Measurements from ENCODE around the gene PLA2G2F.
A peak's percentile ranks its signal among the peaks of the same experiment; 100 is the strongest.

The PLA2G2F gene

DNA sequence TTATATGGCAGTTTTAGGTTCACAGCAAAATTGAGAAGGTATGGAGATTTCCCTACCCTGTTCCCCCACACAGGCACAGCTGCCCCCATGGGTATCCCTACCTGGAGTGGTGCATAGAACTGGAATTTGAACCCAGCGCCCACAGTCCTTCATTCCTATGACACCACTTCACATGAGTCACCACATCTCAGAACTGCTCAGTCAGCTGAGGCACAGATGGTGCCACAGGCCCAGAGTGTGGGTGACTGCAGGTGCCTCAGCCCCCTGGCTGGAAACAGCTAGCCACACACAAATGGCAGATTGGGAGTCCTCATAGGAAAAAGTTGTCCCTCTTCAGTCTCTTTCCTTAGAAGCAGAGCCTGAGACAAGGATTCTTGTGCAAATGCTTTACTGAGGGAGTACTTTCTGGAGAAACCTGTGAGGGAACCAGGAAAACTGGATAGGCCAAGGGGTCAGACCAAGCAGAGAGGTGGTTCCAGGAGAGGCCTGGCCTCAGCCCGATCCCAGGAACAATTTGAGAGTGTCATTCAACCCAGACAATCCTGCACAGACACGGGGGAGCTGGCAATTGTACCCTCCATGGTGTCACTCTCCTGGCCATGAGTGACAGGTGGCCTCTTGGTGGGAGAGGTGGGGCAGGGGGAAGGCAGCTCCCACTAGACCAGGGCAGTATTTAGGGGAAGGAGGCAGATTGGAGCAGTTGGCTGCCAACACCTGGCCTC, 26.7 kb upstream of the PLA2G2F start:
- no peaks in the 10 kb centered on the region for H3K27me3 ChIP-seq
- H3K4me2 ChIP-seq = no peak overlapping the region
- no peaks in the 10 kb centered on the region for H3K36me3 ChIP-seq
- no peak for TF ChIP-seq Cebpa-rat (IDR thresholded peaks at IDR 0.05)
- H3K9me3 ChIP-seq = no peaks in the 10 kb centered on the region
- H3K4me3 ChIP-seq = no peak overlapping the region
- H3K4me1 ChIP-seq = peaks cover 11% of the 10 kb centered on the region; the same call in 1 of the 2 replicates
- no peak overlapping the region for H3K27ac ChIP-seq
- H3K9ac ChIP-seq = no peak overlapping the region
- no peaks in the 10 kb centered on the region for H4K20me1 ChIP-seq

DNA sequence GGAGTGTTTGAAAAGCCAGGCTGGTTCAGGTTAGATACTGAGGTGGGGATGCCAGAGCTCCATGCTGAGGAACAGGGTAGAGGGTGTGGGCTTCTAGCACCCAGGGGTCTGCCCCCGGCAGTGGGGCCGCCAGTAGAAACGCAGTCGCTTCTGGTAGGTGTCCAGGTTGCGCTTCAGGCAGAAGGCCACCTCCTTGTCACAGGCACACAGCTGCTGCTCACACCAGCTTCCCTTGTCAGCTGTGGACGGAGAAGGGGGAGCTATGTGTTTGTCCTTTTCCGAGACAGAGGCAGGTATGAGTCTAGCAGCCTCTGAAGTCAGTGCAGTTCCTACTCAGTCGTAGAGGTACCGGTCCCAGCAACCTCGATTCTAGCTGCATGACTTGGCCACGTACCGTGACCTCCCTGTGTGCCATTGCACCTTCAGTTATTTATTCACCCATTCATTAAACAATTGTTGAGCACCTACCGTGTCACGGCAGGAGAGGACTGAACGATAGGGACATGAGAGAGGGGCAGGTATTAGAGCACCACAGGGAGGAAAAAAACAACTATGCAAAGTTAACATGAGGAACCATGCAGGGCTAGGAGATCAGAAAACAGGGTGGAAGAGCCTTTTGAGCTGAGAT, 25.0 kb upstream of the PLA2G2F start:
- TF ChIP-seq Cebpa-rat (IDR thresholded peaks at IDR 0.05) = no peak
- no peaks in the 10 kb centered on the region for H3K9me3 ChIP-seq
- H3K4me1 ChIP-seq = peaks cover 8% of the 10 kb centered on the region
- no peaks in the 10 kb centered on the region for H4K20me1 ChIP-seq
- H3K4me2 ChIP-seq = no peak overlapping the region
- no peaks in the 10 kb centered on the region for H3K36me3 ChIP-seq
- H3K9ac ChIP-seq = no peak overlapping the region
- H3K27ac ChIP-seq = peak overlapping the region; percentile 18; the same call in 1 of the 2 replicates
- no peaks in the 10 kb centered on the region for H3K27me3 ChIP-seq
- no peak overlapping the region for H3K4me3 ChIP-seq

DNA sequence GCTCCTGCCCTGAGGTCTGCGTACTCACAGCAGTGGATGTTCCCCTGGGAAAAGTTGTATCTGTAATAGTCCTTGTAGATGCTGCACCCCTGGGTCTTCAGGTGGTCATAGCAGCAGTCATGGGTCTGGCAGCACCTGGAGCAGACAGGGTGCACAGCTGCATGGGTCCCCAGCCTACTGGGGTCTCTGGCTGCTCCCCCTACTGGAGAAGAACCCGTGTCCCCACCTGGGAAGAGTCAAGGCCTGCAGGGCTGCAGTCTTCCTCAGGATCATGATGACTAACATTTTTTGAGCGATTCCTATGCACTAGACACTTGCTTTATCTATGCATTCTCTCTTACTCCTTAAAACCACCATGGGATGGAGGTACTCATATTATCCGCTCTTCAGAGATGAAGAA, 23.6 kb upstream of the PLA2G2F start:
- Histone ChIP-seq H3K36me3 (no peaks in the 10 kb centered on the region), H4K20me1 (no peaks in the 10 kb centered on the region), H3K4me2 (no peak overlapping the region), H3K4me3 (no peak overlapping the region), H3K27me3 (no peaks in the 10 kb centered on the region), H3K4me1 (peaks cover 15% of the 10 kb centered on the region), H3K9ac (no peak overlapping the region), H3K27ac (no peak overlapping the region), H3K9me3 (no peaks in the 10 kb centered on the region)
- no peak for TF ChIP-seq Cebpa-rat (IDR thresholded peaks at IDR 0.05)

DNA sequence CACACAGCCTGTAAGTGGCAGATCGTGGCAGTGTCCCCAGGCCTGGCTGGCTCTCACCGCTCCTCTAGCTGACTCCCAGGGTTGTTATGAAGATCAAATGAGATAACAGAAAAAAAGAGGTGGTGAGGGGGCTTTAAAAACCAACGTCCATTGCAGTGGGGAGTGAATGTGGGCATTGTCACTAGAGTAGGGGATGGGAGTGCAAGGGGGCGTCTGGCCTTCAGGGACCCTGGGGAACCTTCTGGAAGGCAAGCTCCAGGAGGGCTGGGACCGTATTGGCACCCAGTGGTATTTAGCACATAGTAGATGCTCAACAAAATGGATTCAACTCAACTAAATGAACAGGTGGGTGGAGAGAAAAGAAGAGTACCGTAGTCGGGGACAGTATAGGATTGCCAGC, 23.2 kb upstream of the PLA2G2F start:
- Histone ChIP-seq H3K9me3 (no peaks in the 10 kb centered on the region), H3K4me2 (no peak overlapping the region), H3K36me3 (no peaks in the 10 kb centered on the region), H3K9ac (no peak overlapping the region), H3K27ac (no peak overlapping the region), H3K4me1 (peaks cover 15% of the 10 kb centered on the region), H4K20me1 (no peaks in the 10 kb centered on the region), H3K4me3 (no peak overlapping the region), H3K27me3 (no peaks in the 10 kb centered on the region)
- TF ChIP-seq Cebpa-rat (IDR thresholded peaks at IDR 0.05) = no peak

DNA sequence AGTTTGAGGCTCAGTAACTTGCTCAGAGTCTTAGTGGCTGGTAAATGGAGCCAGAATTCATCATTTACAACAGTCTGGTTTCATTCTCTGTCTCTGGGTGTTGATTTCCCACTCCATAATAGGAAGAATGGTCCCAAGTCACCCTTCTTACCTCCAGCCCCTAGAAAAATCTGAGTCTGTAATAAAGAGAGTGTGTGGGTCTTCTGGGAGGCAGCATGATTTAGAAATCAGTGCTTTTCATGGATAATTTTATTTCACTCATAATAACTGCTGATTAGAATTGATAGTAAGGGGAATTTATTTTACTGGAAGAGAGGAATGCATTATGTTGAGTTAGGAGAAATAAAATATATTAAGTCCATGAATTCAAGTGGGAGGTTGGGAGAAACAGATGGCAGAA, 21.9 kb upstream of the PLA2G2F start:
- peaks cover 15% of the 10 kb centered on the region for H3K4me1 ChIP-seq
- H3K27me3 ChIP-seq = no peaks in the 10 kb centered on the region
- no peak overlapping the region for H3K4me3 ChIP-seq
- no peaks in the 10 kb centered on the region for H4K20me1 ChIP-seq
- H3K27ac ChIP-seq = no peak overlapping the region
- no peaks in the 10 kb centered on the region for H3K36me3 ChIP-seq
- no peak overlapping the region for H3K9ac ChIP-seq
- no peak for TF ChIP-seq Cebpa-rat (IDR thresholded peaks at IDR 0.05)
- no peaks in the 10 kb centered on the region for H3K9me3 ChIP-seq
- H3K4me2 ChIP-seq = no peak overlapping the region

DNA sequence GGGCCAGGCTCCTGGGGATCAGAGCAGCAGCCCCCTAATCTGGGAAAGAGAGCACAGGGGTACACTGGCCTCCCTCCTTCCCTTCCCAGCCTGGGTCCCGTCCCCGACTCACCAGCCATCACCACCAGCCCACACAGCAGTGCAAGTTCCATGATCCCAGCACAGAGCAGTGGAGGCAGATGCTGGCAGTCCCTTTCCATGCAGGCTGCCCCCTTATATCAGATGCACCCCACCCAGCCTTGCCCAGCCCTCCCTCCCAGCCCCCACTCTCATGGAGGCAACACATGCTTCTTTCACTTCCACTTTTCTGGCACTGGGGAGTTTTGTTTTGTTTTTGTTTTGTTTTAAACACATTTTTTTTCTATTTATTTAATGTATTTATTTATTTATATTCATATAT, 19.8 kb upstream of the PLA2G2F start, which contains the start of gene PLA2G2D:
PLA2G2D (minus strand) TSS at position 190 of the 400 bp plus-strand sequence; CDS start at position 152, 38 bp downstream.
- no peak within 1 kb of the TSS for H3K9ac ChIP-seq
- H3K27ac ChIP-seq = peak within 1 kb of the TSS; percentile 15; the same call in 1 of the 2 replicates
- peak within 1 kb of the TSS; percentile 45 for H3K4me2 ChIP-seq
- no peaks in the 10 kb centered on the region for H3K9me3 ChIP-seq
- peaks cover 15% of the 10 kb centered on the region for H3K4me1 ChIP-seq
- H4K20me1 ChIP-seq = no peaks in the 10 kb centered on the region
- no peaks in the 10 kb centered on the region for H3K27me3 ChIP-seq
- no peak within 1 kb of the TSS for H3K4me3 ChIP-seq
- no peak for TF ChIP-seq Cebpa-rat (IDR thresholded peaks at IDR 0.05)
- H3K36me3 ChIP-seq = no peaks in the 10 kb centered on the region

- H3K9me3 ChIP-seq = no peaks in the 10 kb centered on the region
- H3K27ac ChIP-seq = no peak overlapping the region
- H3K27me3 ChIP-seq = no peaks in the 10 kb centered on the region
- no peaks in the 10 kb centered on the region for H3K36me3 ChIP-seq
- no peak overlapping the region for H3K4me2 ChIP-seq
- peaks cover 15% of the 10 kb centered on the region for H3K4me1 ChIP-seq
- TF ChIP-seq Cebpa-rat (IDR thresholded peaks at IDR 0.05) = no peak
- no peak overlapping the region for H3K4me3 ChIP-seq
- no peak overlapping the region for H3K9ac ChIP-seq
- H4K20me1 ChIP-seq = no peaks in the 10 kb centered on the region
Measured at GRCh38 chr1:20120796-20121195, 18.3 kb upstream of the PLA2G2F start.

DNA sequence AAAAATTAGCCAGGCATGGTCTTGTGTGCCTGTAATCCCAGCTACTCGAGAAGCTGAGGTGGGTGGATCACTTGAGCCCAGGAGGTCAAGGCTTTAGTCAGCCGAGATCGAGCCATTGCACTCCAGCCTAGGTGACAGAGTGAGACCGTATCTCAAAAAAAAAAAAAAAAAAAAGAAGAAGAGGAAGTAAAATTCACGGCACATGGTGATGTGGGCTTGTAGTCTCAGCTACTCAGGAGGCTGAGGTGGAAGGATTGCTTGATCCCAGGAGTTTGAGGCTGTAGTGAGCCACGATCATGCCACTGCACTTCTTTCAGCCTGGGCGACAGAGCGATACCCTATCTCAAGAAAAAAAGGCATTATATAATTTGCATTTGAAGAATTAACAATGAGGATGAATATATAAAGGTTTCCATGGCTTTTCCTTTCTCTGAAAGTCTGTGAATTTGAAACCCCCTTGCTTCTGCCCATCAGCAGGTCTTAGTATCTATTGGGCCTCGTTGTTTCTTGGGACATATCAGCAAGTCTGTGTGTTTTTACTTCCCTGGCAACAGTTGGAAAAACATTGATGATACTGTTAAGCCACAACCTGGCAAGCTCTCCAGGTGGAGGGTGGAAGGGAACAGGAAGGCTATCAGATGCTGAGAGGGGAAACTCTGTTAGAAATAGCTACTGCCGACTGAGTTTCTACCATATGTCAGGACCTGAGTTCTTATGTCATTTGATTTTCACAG, 15.2 kb upstream of the PLA2G2F start:
- H3K4me1 ChIP-seq = peaks cover 19% of the 10 kb centered on the region
- H3K9ac ChIP-seq = no peak overlapping the region
- H3K27me3 ChIP-seq = no peaks in the 10 kb centered on the region
- H3K36me3 ChIP-seq = no peaks in the 10 kb centered on the region
- no peak overlapping the region for H3K27ac ChIP-seq
- H3K4me2 ChIP-seq = no peak overlapping the region
- H3K9me3 ChIP-seq = no peaks in the 10 kb centered on the region
- H3K4me3 ChIP-seq = no peak overlapping the region
- no peak for TF ChIP-seq Cebpa-rat (IDR thresholded peaks at IDR 0.05)
- no peaks in the 10 kb centered on the region for H4K20me1 ChIP-seq

GRCh38 chr1:20124456-20125057, 14.6 kb upstream of the PLA2G2F start:
- H3K27me3 ChIP-seq = no peaks in the 10 kb centered on the region
- no peak overlapping the region for H3K9ac ChIP-seq
- H3K4me3 ChIP-seq = no peak overlapping the region
- H3K4me1 ChIP-seq = peaks cover 12% of the 10 kb centered on the region
- peaks cover 2% of the 10 kb centered on the region; the same call in 1 of the 2 replicates for H3K9me3 ChIP-seq
- no peak overlapping the region for H3K4me2 ChIP-seq
- no peaks in the 10 kb centered on the region for H4K20me1 ChIP-seq
- no peak overlapping the region for H3K27ac ChIP-seq
- TF ChIP-seq Cebpa-rat (IDR thresholded peaks at IDR 0.05) = no peak
- no peaks in the 10 kb centered on the region for H3K36me3 ChIP-seq
